ENCODE data around the gene R3HDM2.

- TF ChIP-seq CTCF (IDR thresholded peaks at IDR 0.05; ENCODE audit: insufficient read depth, low read depth, low read length) = no peak
- TF ChIP-seq EZH2 (IDR thresholded peaks at IDR 0.05; ENCODE audit: insufficient read depth, low read length) = no peak
Measured at GRCh38 chr12:57458665-57459054, 27.8 kb upstream of the R3HDM2 start.

All from astrocyte (in vitro differentiated cells and primary cell).